ENCODE data around the gene SIN3B. TPM values are rescaled to one million over a fixed set of nuclear protein-coding genes. Genes with fewer than 3 reads are reported as not detected.

The SIN3B gene
- total RNA-seq, 2 donors from 2014 or later = 19.8 to 31.0 TPM

GRCh38 chr19:16837035-16837362 is 7.8 kb downstream of the SIN3B start:
- Histone ChIP-seq H3K9me3 (no peaks in the 10 kb centered on the region), H3K9ac (ENCODE audit: low read depth in 2 of 2, low read length in 2 of 2) (no peak overlapping the region), H3K27ac (no peak overlapping the region), H3K27me3 (no peaks in the 10 kb centered on the region), H3K4me1 (no peaks in the 10 kb centered on the region), H3K36me3 (peaks cover 12% of the 10 kb centered on the region), H3K4me3 (no peak overlapping the region)
- no peak for DNase-seq
- TF ChIP-seq CTCF (IDR thresholded peaks at IDR 0.05) = no peak
- intact Hi-C loops (cut with DNase I) = no loop called here

DNA sequence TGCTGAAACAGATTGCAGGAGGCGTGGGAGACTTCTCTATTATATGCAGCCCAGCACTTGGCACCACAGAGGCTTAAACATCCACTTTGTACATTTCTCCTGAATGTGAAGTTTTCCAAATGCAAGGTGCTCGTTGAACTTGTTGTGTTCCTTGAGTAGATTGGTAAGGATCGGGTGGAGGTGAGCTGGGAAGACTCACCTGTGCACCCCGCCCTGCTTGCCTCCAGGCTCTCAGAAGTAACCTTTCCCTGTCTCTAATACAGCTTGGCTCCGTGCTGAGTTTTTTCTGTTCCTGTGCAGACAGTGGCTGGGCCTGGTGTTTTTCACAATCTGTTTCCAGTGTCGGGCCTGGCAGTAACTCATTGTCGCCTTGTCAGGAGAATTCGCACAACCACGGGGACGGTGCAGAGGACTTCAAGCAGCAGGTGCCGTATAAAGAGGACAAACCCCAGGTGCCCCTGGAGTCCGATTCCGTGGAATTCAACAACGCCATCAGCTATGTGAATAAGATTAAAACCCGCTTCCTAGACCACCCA is 12.3 kb downstream of the SIN3B start:
- Histone ChIP-seq H3K36me3 (no peaks in the 10 kb centered on the region), H3K27ac (no peak overlapping the region), H3K27me3 (no peaks in the 10 kb centered on the region)

DNA sequence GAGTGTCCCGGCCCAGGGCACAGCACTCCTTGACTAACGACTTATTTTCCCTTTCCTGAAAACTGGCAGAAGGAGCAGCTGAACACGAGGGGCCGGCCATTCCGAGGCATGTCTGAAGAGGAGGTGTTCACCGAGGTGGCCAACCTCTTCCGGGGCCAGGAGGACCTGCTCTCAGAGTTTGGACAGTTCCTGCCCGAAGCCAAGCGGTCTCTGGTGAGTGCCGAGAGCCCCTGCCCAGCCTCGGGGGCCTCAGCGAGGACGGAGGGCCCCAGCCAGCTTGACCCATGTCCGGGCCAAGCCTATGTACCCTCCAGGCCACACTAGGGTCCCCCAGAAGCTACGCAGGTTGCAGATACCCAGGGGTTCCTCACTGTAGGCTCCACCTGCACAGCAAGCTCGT is 17.7 kb downstream of the SIN3B start:
- Histone ChIP-seq H3K4me3 (no peak overlapping the region), H3K27me3 (no peaks in the 10 kb centered on the region), H3K27ac (no peak overlapping the region), H3K36me3 (peaks cover 3% of the 10 kb centered on the region), H3K4me1 (peaks cover 6% of the 10 kb centered on the region), H3K9me3 (no peaks in the 10 kb centered on the region), H3K9ac (ENCODE audit: low read depth in 2 of 2, low read length in 2 of 2) (no peak overlapping the region)
- intact Hi-C loops (cut with DNase I) = no loop called here
- no peak for DNase-seq
- TF ChIP-seq CTCF (IDR thresholded peaks at IDR 0.05) = no peak

More for the DNA sequence above, 12.3 kb downstream of the SIN3B start:
- no peak for TF ChIP-seq CTCF (IDR thresholded peaks at IDR 0.05)
- Histone ChIP-seq H3K9me3 (no peaks in the 10 kb centered on the region), H3K9ac (ENCODE audit: low read depth in 2 of 2, low read length in 2 of 2) (no peak overlapping the region), H3K4me3 (no peak overlapping the region), H3K4me1 (no peaks in the 10 kb centered on the region)
- no peak for DNase-seq
- intact Hi-C loops (cut with DNase I) = no loop called here

- Histone ChIP-seq H3K27ac (no peak overlapping the region), H3K4me3 (no peak overlapping the region), H3K4me1 (peaks cover 6% of the 10 kb centered on the region), H3K36me3 (peaks cover 6% of the 10 kb centered on the region), H3K9me3 (no peaks in the 10 kb centered on the region), H3K9ac (ENCODE audit: low read depth in 2 of 2, low read length in 2 of 2) (no peak overlapping the region), H3K27me3 (no peaks in the 10 kb centered on the region)
- TF ChIP-seq CTCF (IDR thresholded peaks at IDR 0.05) = no peak
- intact Hi-C loops (cut with DNase I) = no loop called here
- DNase-seq = no peak
These were observed 18.2 kb downstream of the SIN3B start for GRCh38 chr19:16847430-16847829.

- TF ChIP-seq CTCF (IDR thresholded peaks at IDR 0.05) = no peak
- H3K9me3 ChIP-seq = no peaks in the 10 kb centered on the region
- peak overlapping the region; percentile 7 for H3K27ac ChIP-seq
- peaks cover 6% of the 10 kb centered on the region for H3K36me3 ChIP-seq
- H3K9ac ChIP-seq (ENCODE audit: low read depth in 2 of 2, low read length in 2 of 2) = no peak overlapping the region
- peak; percentile 27 for DNase-seq
- no peaks in the 10 kb centered on the region for H3K27me3 ChIP-seq
- H3K4me1 ChIP-seq = peaks cover 6% of the 10 kb centered on the region
- intact Hi-C loops (cut with DNase I) = no loop called here
- no peak overlapping the region for H3K4me3 ChIP-seq
These were observed 20.0 kb downstream of the SIN3B start for GRCh38 chr19:16849168-16849567.
